ENCODE data around the gene LYZL4. TPM values are rescaled to one million over a fixed set of nuclear protein-coding genes. Genes with fewer than 3 reads are reported as not detected.

LYZL4 gene
- total RNA-seq, 1 experiment from 2014 or later, result not detected

DNA sequence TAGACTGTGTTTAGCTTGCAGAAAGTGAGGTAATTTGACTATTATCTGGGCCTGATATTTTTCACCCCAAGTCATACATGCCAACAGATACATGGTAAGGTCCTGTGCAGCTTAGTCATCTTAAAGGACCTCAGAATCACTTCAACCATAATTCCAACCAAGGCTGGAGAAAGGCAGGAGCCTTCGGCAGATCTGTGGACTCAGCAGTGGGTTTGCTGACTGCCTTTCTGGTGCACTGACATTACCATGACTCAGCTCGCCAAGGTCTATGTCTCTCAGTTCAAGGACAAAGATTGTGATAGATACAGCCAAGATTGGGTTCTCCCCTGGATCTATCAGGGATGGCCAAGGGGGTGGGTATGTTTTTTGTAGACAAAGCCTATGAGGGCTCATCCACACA is 32.7 kb downstream of the LYZL4 start:
- Histone ChIP-seq H3K36me3 (ENCODE audit: low read depth, low read length) (no peaks in the 10 kb centered on the region), H3F3A (ENCODE audit: low read length, unreplicated experiment) (no peaks in the 10 kb centered on the region), H3K4me1 (ENCODE audit: insufficient read depth, low read length) (peaks cover 12% of the 10 kb centered on the region), H4K20me1 (ENCODE audit: low read length) (no peaks in the 10 kb centered on the region), H2AFZ (ENCODE audit: low read length) (no peak overlapping the region), H3K9ac (ENCODE audit: low read length) (no peak overlapping the region), H3K27ac (ENCODE audit: low read length) (no peak overlapping the region), H3K79me2 (ENCODE audit: low read length) (no peaks in the 10 kb centered on the region), H3K4me3 (ENCODE audit: low read length) (no peak overlapping the region), H3K4me2 (ENCODE audit: low read length) (no peak overlapping the region), H3K9me3 (ENCODE audit: low read length) (no peaks in the 10 kb centered on the region), H3K9me2 (replicated peaks; ENCODE audit: low read length) (no peaks in the 10 kb centered on the region), H3K27me3 (ENCODE audit: low read length) (no peaks in the 10 kb centered on the region)
- ATAC-seq (no peak), DNase-seq (no peak)
- intact Hi-C loops (cut with micrococcal nuclease), result loop anchor here (5.0 kb wide), 1 partner anchor 120 kb away; no protein-coding TSS in a partner anchor
- no TSS peak for BruUV-seq (replicated peaks)
- POLR2A ChIA-PET (ENCODE audit: unreplicated experiment), result no interaction called here
- CTCF ChIA-PET, result no interaction called here
- no peak for TF ChIP-seq EZH2phosphoT487 (IDR thresholded peaks at IDR 0.05; ENCODE audit: borderline replicate concordance, low read length)
- TF ChIP-seq CTCF (conservative IDR thresholded peaks at IDR 0.05; ENCODE audit: low read depth, low read length), result no peak
- TF ChIP-seq EZH2 (IDR thresholded peaks at IDR 0.05; ENCODE audit: low read length, unreplicated experiment), result no peak

DNA sequence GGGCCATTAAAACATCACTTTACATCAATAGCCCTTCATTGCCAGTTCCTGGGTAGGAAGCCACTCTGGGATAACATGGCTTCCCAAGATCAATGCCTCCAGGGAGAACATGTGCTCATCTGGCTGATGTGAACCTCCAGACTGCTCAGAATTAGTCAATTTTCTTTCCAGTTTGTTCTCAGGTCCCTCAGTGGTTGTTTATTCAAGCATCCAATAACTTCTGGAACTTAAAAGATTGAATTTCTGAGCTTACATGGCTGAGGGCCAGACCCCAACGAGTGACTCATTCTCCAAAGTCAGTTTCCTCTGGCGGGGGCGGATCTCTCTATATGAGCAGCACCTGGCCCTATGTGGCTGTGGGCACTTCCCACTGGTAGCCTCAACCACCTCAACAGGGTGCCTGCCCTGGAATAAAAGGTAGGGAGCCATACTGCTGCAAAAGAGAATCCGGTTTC is 34.0 kb downstream of the LYZL4 start:
- Histone ChIP-seq H3K4me2 (ENCODE audit: low read length) (no peak overlapping the region), H3K4me1 (ENCODE audit: insufficient read depth, low read length) (peaks cover 12% of the 10 kb centered on the region), H3K4me3 (ENCODE audit: low read length) (no peak overlapping the region), H3K36me3 (ENCODE audit: low read depth, low read length) (no peaks in the 10 kb centered on the region), H4K20me1 (ENCODE audit: low read length) (no peaks in the 10 kb centered on the region), H2AFZ (ENCODE audit: low read length) (no peak overlapping the region), H3K9me2 (replicated peaks; ENCODE audit: low read length) (no peaks in the 10 kb centered on the region), H3K9ac (ENCODE audit: low read length) (no peak overlapping the region), H3K79me2 (ENCODE audit: low read length) (no peaks in the 10 kb centered on the region), H3K27me3 (ENCODE audit: low read length) (no peaks in the 10 kb centered on the region), H3F3A (ENCODE audit: low read length, unreplicated experiment) (no peaks in the 10 kb centered on the region), H3K9me3 (ENCODE audit: low read length) (no peaks in the 10 kb centered on the region), H3K27ac (ENCODE audit: low read length) (peak overlapping the region; percentile 43)
- TF ChIP-seq EZH2 (IDR thresholded peaks at IDR 0.05; ENCODE audit: low read length, unreplicated experiment), result no peak
- TF ChIP-seq EZH2phosphoT487 (IDR thresholded peaks at IDR 0.05; ENCODE audit: borderline replicate concordance, low read length), result no peak
- TF ChIP-seq CTCF (conservative IDR thresholded peaks at IDR 0.05; ENCODE audit: low read depth, low read length), result no peak
- DNase-seq, result peak; percentile 95
- POLR2A ChIA-PET (ENCODE audit: unreplicated experiment), result no interaction called here
- peak; percentile 97 for ATAC-seq
- intact Hi-C loops (cut with micrococcal nuclease), result loop anchor here (5.0 kb wide), 1 partner anchor 119 kb away; no protein-coding TSS in a partner anchor
- BruUV-seq (replicated peaks), result no TSS peak
- CTCF ChIA-PET, result no interaction called here

DNA sequence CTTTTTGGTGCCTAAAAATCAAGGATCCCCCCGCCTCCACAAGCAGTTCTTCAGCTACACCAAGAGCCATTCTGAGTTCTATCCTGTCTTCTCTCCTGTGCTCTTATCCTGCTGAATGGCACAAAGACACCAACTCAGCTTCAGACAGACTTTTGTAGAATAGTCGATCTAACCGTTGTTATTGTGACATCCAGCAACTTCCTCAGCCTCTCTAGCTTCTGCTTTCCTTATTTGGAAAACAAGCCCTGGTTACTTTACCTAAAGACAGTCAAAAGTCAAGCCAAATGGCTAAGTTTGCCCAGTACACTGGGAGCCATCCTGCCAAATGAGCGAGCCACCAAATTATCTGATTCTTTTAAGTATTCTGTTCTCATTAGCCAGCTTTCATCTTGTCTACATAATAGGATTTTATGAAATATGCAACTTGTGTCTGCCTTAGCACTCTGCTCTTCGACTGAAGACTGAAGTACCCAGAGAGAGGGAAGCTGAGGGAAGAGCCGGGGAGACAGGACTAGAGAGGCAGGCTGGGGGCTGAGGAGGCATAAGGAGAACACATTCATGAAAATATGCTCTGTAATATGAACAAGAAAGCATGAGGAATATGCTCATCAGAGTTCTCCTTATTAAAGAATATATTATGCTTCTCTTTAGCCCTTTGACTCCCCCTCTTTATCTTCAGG is 35.1 kb downstream of the LYZL4 start:
- Histone ChIP-seq H3K79me2 (ENCODE audit: low read length) (no peaks in the 10 kb centered on the region), H3K27me3 (ENCODE audit: low read length) (peaks cover 7% of the 10 kb centered on the region; the same call in 1 of the 2 replicates), H3F3A (ENCODE audit: low read length, unreplicated experiment) (no peaks in the 10 kb centered on the region), H3K9me3 (ENCODE audit: low read length) (no peaks in the 10 kb centered on the region), H4K20me1 (ENCODE audit: low read length) (no peaks in the 10 kb centered on the region), H3K36me3 (ENCODE audit: low read depth, low read length) (no peaks in the 10 kb centered on the region), H3K27ac (ENCODE audit: low read length) (no peak overlapping the region), H3K9ac (ENCODE audit: low read length) (no peak overlapping the region), H3K4me3 (ENCODE audit: low read length) (no peak overlapping the region), H3K4me2 (ENCODE audit: low read length) (no peak overlapping the region), H3K4me1 (ENCODE audit: insufficient read depth, low read length) (peaks cover 12% of the 10 kb centered on the region), H2AFZ (ENCODE audit: low read length) (no peak overlapping the region), H3K9me2 (replicated peaks; ENCODE audit: low read length) (no peaks in the 10 kb centered on the region)
- ATAC-seq, result no peak
- BruUV-seq (replicated peaks), result no TSS peak
- intact Hi-C loops (cut with micrococcal nuclease), result loop anchor here (5.0 kb wide), 1 partner anchor 118 kb away; no protein-coding TSS in a partner anchor
- POLR2A ChIA-PET (ENCODE audit: unreplicated experiment), result no interaction called here
- no peak for DNase-seq
- no peak for TF ChIP-seq EZH2phosphoT487 (IDR thresholded peaks at IDR 0.05; ENCODE audit: borderline replicate concordance, low read length)
- TF ChIP-seq CTCF (conservative IDR thresholded peaks at IDR 0.05; ENCODE audit: low read depth, low read length), result no peak
- TF ChIP-seq EZH2 (IDR thresholded peaks at IDR 0.05; ENCODE audit: low read length, unreplicated experiment), result no peak
- CTCF ChIA-PET, result no interaction called here
